ENCODE results near the gene GPC5. TPM values are rescaled to one million over a fixed set of nuclear protein-coding genes. Genes with fewer than 3 reads are reported as not detected.
"Not testable (repeated sequence)": the region's sequence is repeated elsewhere in the genome, so short reads cannot be mapped to it uniquely, and the experiment has no call there.

Gene GPC5
- total and polyA plus RNA-seq, 2 of the 13 experiments (the other 11 are each of a cell fraction or from before 2014, with no cell fraction given): 0.02 to 0.07 TPM

- TF ChIP-seq SCMH1 (CRISPR knock-in tag; IDR thresholded peaks at IDR 0.05; ENCODE audit: borderline replicate concordance): no peak
- TF ChIP-seq ISL2 (CRISPR knock-in tag; IDR thresholded peaks at IDR 0.05): no peak
Observed at GRCh38 chr13:91792054-91792453, 393.6 kb downstream of the GPC5 start (continued).

DNA sequence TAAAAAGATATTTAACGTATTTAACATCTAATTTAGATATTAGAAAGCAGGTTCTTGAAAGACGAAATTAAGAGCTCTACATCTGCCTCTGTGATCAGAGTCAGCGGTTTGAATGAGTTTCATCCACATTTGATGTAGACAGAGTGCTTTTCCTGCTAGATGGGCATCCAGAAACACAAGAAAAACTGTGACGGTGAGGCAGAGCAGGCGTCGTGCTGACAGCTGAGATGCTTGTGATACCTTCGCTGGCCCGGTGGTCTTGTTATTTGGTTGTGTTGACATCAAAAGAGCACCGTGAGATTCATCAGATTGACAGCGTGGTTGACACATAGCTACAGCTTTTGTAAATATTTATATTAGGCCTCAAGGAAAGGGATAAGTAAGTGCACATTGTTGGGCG lies 399.1 kb downstream of the GPC5 start:
- intact Hi-C loops (cut with micrococcal nuclease; ENCODE audit: unreplicated experiment): no loop called here
- CTCF ChIA-PET (ENCODE audit: low intra/inter-chr PET ratio, low total read pairs): no interaction called here
- ATAC-seq (no peak), FAIRE-seq (no peak), DNase-seq (ENCODE audit: low spot score) (no peak)
- 3% methylated on average over 10 of the region's 11 CpGs for WGBS (ENCODE audit: low lambda C conversion rate)
- no peak for TF ChIP-seq TCF12 (IDR thresholded peaks at IDR 0.05)
- TF ChIP-seq TCF12 (CRISPR knock-in tag; IDR thresholded peaks at IDR 0.05): no peak
- no peak for TF ChIP-seq ZNF432 (CRISPR knock-in tag; IDR thresholded peaks at IDR 0.05; ENCODE audit: borderline replicate concordance)
- no peak for TF ChIP-seq ZNF367 (CRISPR knock-in tag; IDR thresholded peaks at IDR 0.05; ENCODE audit: borderline replicate concordance)
- TF ChIP-seq NR2F6 (IDR thresholded peaks at IDR 0.05): no peak
- no peak for TF ChIP-seq NR2F6 (CRISPR knock-in tag; IDR thresholded peaks at IDR 0.05)
- no peak for TF ChIP-seq ZBTB20 (CRISPR knock-in tag; IDR thresholded peaks at IDR 0.05; ENCODE audit: borderline replicate concordance, low read depth)
- TF ChIP-seq E2F5 (CRISPR knock-in tag; conservative IDR thresholded peaks at IDR 0.05): no peak
- no peak for TF ChIP-seq ZMYM4 (CRISPR knock-in tag; IDR thresholded peaks at IDR 0.05)
- TF ChIP-seq, protein P1, sequence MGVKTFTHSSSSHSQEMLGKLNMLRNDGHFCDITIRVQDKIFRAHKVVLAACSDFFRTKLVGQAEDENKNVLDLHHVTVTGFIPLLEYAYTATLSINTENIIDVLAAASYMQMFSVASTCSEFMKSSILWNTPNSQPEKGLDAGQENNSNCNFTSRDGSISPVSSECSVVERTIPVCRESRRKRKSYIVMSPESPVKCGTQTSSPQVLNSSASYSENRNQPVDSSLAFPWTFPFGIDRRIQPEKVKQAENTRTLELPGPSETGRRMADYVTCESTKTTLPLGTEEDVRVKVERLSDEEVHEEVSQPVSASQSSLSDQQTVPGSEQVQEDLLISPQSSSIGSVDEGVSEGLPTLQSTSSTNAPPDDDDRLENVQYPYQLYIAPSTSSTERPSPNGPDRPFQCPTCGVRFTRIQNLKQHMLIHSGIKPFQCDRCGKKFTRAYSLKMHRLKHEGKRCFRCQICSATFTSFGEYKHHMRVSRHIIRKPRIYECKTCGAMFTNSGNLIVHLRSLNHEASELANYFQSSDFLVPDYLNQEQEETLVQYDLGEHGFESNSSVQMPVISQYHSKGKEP (CRISPR knock-in tag; IDR thresholded peaks at IDR 0.05): no peak
- TF ChIP-seq, protein P2, sequence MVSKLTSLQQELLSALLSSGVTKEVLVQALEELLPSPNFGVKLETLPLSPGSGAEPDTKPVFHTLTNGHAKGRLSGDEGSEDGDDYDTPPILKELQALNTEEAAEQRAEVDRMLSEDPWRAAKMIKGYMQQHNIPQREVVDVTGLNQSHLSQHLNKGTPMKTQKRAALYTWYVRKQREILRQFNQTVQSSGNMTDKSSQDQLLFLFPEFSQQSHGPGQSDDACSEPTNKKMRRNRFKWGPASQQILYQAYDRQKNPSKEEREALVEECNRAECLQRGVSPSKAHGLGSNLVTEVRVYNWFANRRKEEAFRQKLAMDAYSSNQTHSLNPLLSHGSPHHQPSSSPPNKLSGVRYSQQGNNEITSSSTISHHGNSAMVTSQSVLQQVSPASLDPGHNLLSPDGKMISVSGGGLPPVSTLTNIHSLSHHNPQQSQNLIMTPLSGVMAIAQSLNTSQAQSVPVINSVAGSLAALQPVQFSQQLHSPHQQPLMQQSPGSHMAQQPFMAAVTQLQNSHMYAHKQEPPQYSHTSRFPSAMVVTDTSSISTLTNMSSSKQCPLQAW (CRISPR knock-in tag; IDR thresholded peaks at IDR 0.05): no peak
- H3K36me3 ChIP-seq (replicated peaks in 1 of 2; ENCODE audit: control insufficient read depth in 1 of 2, insufficient read depth in 2 of 2, low read length in 2 of 2): no peaks in the 10 kb centered on the region
- H3K4me1 ChIP-seq (ENCODE audit: insufficient read depth, low read length): no peaks in the 10 kb centered on the region
- no peaks in the 10 kb centered on the region for H3K27me3 ChIP-seq (ENCODE audit: control insufficient read depth in 1 of 2, insufficient read depth in 2 of 2, low read length in 2 of 2)
- BruUV-seq (replicated peaks): no TSS peak
- no peak overlapping the region for H3K9ac ChIP-seq (ENCODE audit: insufficient read depth, low read depth, low read length)
- no peaks in the 10 kb centered on the region for H3K79me2 ChIP-seq (ENCODE audit: insufficient read depth, low read length)
- no peaks in the 10 kb centered on the region for H4K20me1 ChIP-seq (ENCODE audit: insufficient read depth, low read length)
- no peak overlapping the region for H2AFZ ChIP-seq (ENCODE audit: low read length)
- in situ Hi-C loops (cut with HindIII; ENCODE audit: extremely low pct_ligation_motif_present, low pct_unique_long_range_greater_than_20kb): no loop called here
- H3K27ac ChIP-seq (ENCODE audit: extremely low read length, insufficient read depth, low read length): no peak overlapping the region
- no peak overlapping the region for H3K4me2 ChIP-seq (ENCODE audit: low read depth, low read length)
- H3K9me3 ChIP-seq (ENCODE audit: low read length): no peaks in the 10 kb centered on the region
- no peak overlapping the region for H3K4me3 ChIP-seq (replicated peaks in 1 of 3; ENCODE audit: insufficient read depth in 1 of 3, low read depth in 2 of 3, low read length in 3 of 3)
- POLR2A ChIA-PET: no interaction called here

DNA sequence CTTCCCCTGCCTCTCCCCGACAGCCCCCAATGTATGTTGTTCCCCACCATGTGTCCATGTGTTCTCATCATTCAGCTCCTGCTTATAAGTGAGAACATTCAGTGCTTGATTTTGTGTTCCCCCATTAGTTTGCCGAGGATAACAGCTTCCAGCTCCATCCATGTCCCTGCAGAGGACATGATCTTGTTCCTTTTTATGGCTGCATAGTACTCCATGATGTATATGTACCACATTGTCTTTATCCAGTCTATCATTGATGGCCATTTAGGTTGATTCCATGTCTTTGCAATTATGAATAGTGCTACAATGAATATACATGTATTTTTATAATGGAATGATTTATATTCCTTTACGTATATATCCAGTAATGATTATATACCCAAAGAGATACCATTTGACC lies 399.9 kb downstream of the GPC5 start:
- H2AFZ ChIP-seq (ENCODE audit: low read length); H3K36me3 ChIP-seq (replicated peaks in 1 of 2; ENCODE audit: control insufficient read depth in 1 of 2, insufficient read depth in 2 of 2, low read length in 2 of 2); H3K79me2 ChIP-seq (ENCODE audit: insufficient read depth, low read length); FAIRE-seq; BruUV-seq (replicated peaks); H3K9me3 ChIP-seq (ENCODE audit: low read length); H3K4me2 ChIP-seq (ENCODE audit: low read depth, low read length); H3K27me3 ChIP-seq (ENCODE audit: control insufficient read depth in 1 of 2, insufficient read depth in 2 of 2, low read length in 2 of 2); H4K20me1 ChIP-seq (ENCODE audit: insufficient read depth, low read length); H3K4me3 ChIP-seq (replicated peaks in 1 of 3; ENCODE audit: insufficient read depth in 1 of 3, low read depth in 2 of 3, low read length in 3 of 3); intact Hi-C loops (cut with micrococcal nuclease; ENCODE audit: unreplicated experiment); H3K27ac ChIP-seq (ENCODE audit: extremely low read length, insufficient read depth, low read length); ATAC-seq; in situ Hi-C loops (cut with HindIII; ENCODE audit: extremely low pct_ligation_motif_present, low pct_unique_long_range_greater_than_20kb); POLR2A ChIA-PET; H3K4me1 ChIP-seq (ENCODE audit: insufficient read depth, low read length); DNase-seq (ENCODE audit: low spot score); CTCF ChIA-PET (ENCODE audit: low intra/inter-chr PET ratio, low total read pairs); H3K9ac ChIP-seq (ENCODE audit: insufficient read depth, low read depth, low read length): not testable (repeated sequence)
- 18% methylated on average over 3 of the region's 3 CpGs for WGBS (ENCODE audit: low lambda C conversion rate)

All from HepG2 (cell line).